Spleen (tissue), 7 donors: ENCODE measurements around the gene SMAD6.

Source experiments
- POLR2A ChIP-seq, 3 donors: fragments of 450-650 bp; IDR thresholded peaks; one replicate each; pipeline ENCODE4 v1.5.1; 2017; ENCODE audit warnings: antibody characterized with exemption in 3 of 3, mild to moderate bottlenecking in 1 of 3
- TF ChIP-seq, protein P1 (sequence below), 11 experiments: fragments of 200-600 bp in 7 of 11; fragments of 450-650 bp in 4 of 11; sonication (generic) in 4 of 11; IDR thresholded peaks in 8 of 11; conservative IDR thresholded peaks in 3 of 11; 1 replicate in 7 of 11; 2 replicates in 4 of 11; pipeline versions ENCODE4 v1.4.0 to v1.8.0; 2016 to 2021; ENCODE audit warnings: antibody characterized with exemption in 11 of 11, inconsistent platforms in 4 of 11, mild to moderate bottlenecking in 1 of 11
- donor health status: DM: no; HTN: no; CAD: no; lungs with moderate emphysema.
- donor health status: DM: no; HTN: no; CAD: no.
- donor health status: DM: no; HTN: no; CAD: no.

- TF ChIP-seq, protein P1, sequence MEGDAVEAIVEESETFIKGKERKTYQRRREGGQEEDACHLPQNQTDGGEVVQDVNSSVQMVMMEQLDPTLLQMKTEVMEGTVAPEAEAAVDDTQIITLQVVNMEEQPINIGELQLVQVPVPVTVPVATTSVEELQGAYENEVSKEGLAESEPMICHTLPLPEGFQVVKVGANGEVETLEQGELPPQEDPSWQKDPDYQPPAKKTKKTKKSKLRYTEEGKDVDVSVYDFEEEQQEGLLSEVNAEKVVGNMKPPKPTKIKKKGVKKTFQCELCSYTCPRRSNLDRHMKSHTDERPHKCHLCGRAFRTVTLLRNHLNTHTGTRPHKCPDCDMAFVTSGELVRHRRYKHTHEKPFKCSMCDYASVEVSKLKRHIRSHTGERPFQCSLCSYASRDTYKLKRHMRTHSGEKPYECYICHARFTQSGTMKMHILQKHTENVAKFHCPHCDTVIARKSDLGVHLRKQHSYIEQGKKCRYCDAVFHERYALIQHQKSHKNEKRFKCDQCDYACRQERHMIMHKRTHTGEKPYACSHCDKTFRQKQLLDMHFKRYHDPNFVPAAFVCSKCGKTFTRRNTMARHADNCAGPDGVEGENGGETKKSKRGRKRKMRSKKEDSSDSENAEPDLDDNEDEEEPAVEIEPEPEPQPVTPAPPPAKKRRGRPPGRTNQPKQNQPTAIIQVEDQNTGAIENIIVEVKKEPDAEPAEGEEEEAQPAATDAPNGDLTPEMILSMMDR (IDR thresholded peaks at IDR 0.05 in 8 of 11, conservative IDR thresholded peaks at IDR 0.05 in 3 of 11) = no peak
- TF ChIP-seq POLR2A (IDR thresholded peaks at IDR 0.05) = no peak
Measured at GRCh38 chr15:66705277-66706146, 3.5 kb downstream of the SMAD6 start.
